Glutamatergic neuron (in vitro differentiated cells): ENCODE data around the gene DPH7. TPM values are rescaled to one million over a fixed set of nuclear protein-coding genes. Genes with fewer than 3 reads are reported as not detected.
A peak's percentile ranks its signal among the peaks of the same experiment; 100 is the strongest.

Experiments
- DNase-seq: peaks from one replicate; pipeline ENCODE4 v3.0.0; 2022
- H3K27ac Mint-ChIP-seq: one replicate; pipeline ENCODE4 v1.8.0; 2020; ENCODE audit warnings: mild to moderate bottlenecking, mixed read lengths, inconsistent platforms; ENCODE audit not compliant: unreplicated experiment
- H3K27me3 Mint-ChIP-seq: one replicate; pipeline ENCODE4 v1.8.0; 2020; ENCODE audit warnings: mild to moderate bottlenecking, moderate library complexity, mixed read lengths, inconsistent platforms; ENCODE audit not compliant: unreplicated experiment
- H3K36me3 Mint-ChIP-seq: one replicate; pipeline ENCODE4 v1.8.0; 2020; ENCODE audit warnings: mild to moderate bottlenecking, mixed read lengths, inconsistent platforms; ENCODE audit not compliant: unreplicated experiment
- H3K4me1 Mint-ChIP-seq: one replicate; pipeline ENCODE4 v1.8.0; 2020; ENCODE audit warnings: mild to moderate bottlenecking, low read depth, mixed read lengths, inconsistent platforms; ENCODE audit not compliant: unreplicated experiment
- H3K4me3 Mint-ChIP-seq: one replicate; pipeline ENCODE4 v1.8.0; 2020; ENCODE audit warnings: mild to moderate bottlenecking, mixed read lengths, inconsistent platforms; ENCODE audit not compliant: unreplicated experiment
- H3K9me3 Mint-ChIP-seq: one replicate; pipeline ENCODE4 v1.8.0; 2020; ENCODE audit warnings: mild to moderate bottlenecking, moderate library complexity, mixed read lengths, inconsistent platforms; ENCODE audit not compliant: unreplicated experiment
- CTCF ChIP-seq: fragments of 200-600 bp; sonication (generic); IDR thresholded peaks from one replicate; pipeline ENCODE4 v1.5.0; 2021; ENCODE audit not compliant: partially characterized antibody, unreplicated experiment
- total RNA-seq: library from RNA; stranded (reverse); fragmentation: NEBNext Ultra II Directional; extraction: Animal tissue kit (Norgen Biotek cat#: 25700); gene quantifications from one replicate; pipeline ENCODE4 v1.2.1, GENCODE V29; 2021; ENCODE audit not compliant: unreplicated experiment

Gene DPH7
- total RNA-seq, 1 donor from 2014 or later: 64.6 TPM

- no peaks in the 10 kb centered on the region for H3K4me1 Mint-ChIP-seq
- H3K27ac Mint-ChIP-seq: no peak overlapping the region
- TF ChIP-seq CTCF: no peak
- H3K4me3 Mint-ChIP-seq: peak overlapping the region; percentile 87
- no peaks in the 10 kb centered on the region for H3K36me3 Mint-ChIP-seq
- peaks cover 4% of the 10 kb centered on the region for H3K9me3 Mint-ChIP-seq
- DNase-seq: no peak
- H3K27me3 Mint-ChIP-seq: peaks cover 3% of the 10 kb centered on the region
Measured at GRCh38 chr9:137588311-137588710, 9.6 kb upstream of the DPH7 start.

DNA sequence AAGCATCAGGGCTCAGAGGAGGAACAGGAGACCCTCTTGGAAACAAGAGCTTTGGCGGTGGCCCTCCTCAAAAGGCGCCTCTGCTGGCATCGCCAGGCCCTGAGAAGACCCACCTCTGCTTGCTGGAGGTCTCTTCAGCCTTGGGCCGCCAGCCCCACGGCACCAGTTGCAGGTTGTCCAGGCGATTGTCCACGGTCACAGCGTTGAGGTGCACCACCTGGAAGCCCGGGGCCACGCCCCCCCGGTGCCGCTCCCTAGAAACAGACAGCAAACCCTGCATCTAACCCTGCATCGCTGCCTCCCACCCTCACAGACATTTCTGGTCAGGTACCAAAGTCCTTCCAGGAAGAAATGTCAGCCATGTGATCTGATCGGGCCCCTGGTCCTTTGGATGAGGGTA lies 8.1 kb upstream of the DPH7 start:
- Mint-ChIP-seq H3K36me3 (no peaks in the 10 kb centered on the region), H3K4me1 (no peaks in the 10 kb centered on the region), H3K27me3 (peaks cover 3% of the 10 kb centered on the region), H3K27ac (no peak overlapping the region), H3K9me3 (peaks cover 4% of the 10 kb centered on the region), H3K4me3 (no peak overlapping the region)
- DNase-seq: no peak
- TF ChIP-seq CTCF: no peak

DNA sequence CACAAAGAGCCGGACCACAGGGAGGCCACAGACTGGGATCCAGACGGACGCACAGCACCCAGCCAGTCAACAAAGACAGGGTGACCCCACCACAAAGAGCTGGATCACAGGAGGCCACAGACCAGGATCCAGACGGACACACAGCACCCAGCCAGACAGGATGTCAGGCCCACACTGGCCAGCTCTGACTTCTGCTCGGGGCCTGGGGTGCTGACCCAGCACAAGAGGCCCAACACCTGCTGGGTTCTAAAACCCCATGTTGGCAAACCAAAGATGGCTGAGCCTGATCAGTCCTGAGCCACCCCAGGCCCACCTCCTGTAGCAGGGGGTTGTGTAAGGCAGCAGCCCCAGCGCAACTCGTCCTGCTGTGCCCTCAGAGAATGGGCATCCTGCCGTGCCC lies 5.2 kb upstream of the DPH7 start:
- no peak for TF ChIP-seq CTCF
- Mint-ChIP-seq H3K9me3 (peaks cover 1% of the 10 kb centered on the region), H3K4me3 (no peak overlapping the region), H3K27ac (no peak overlapping the region), H3K27me3 (peaks cover 2% of the 10 kb centered on the region), H3K36me3 (no peaks in the 10 kb centered on the region), H3K4me1 (peaks cover 3% of the 10 kb centered on the region)
- DNase-seq: no peak

GRCh38 chr9:137583347-137583746 lies 4.6 kb upstream of the DPH7 start:
- Mint-ChIP-seq H3K9me3 (peaks cover 1% of the 10 kb centered on the region), H3K27ac (peak overlapping the region; percentile 22), H3K4me1 (peaks cover 3% of the 10 kb centered on the region), H3K4me3 (no peak overlapping the region), H3K27me3 (peaks cover 2% of the 10 kb centered on the region), H3K36me3 (no peaks in the 10 kb centered on the region)
- DNase-seq: no peak
- no peak for TF ChIP-seq CTCF

DNA sequence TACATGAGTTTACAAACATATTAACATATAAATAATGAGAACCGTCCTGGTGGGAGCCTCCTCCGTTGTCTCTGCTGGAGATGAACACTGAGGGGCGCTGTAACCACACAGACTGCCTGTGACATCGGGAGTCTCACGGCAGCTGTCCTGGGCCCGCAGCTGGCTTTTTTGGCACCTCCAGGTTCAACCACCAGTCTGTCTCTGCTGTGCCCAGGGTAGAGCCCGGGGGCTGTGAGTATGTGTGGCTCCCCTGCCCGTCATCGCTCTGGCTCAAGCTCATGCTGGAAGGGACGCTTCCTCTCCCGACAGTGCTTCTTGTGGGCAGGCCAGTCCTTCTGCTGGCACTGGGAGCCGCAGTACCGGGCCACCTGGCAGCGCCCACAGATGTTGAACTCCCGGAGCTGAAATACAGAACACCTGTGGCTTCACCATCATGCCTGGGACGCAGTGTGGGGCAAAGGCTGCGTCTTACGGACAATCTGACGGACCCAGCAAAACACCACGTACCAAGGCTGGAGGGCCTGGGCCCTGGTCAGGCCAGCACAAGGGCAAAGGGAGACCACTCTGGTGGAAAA lies 3.6 kb upstream of the DPH7 start:
- Mint-ChIP-seq H3K27me3 (peaks cover 2% of the 10 kb centered on the region), H3K27ac (no peak overlapping the region), H3K36me3 (no peaks in the 10 kb centered on the region), H3K4me1 (peaks cover 5% of the 10 kb centered on the region), H3K9me3 (peaks cover 1% of the 10 kb centered on the region), H3K4me3 (no peak overlapping the region)
- no peak for TF ChIP-seq CTCF
- peak; percentile 53 for DNase-seq
